ENCODE measurements around the gene UST.
"Not testable (repeated sequence)": the region's sequence is repeated elsewhere in the genome, so short reads cannot be mapped to it uniquely, and the experiment has no call there.

UST gene

GRCh38 chr6:148868901-148869300, 122.1 kb downstream of the UST start:
- DNase-seq (ENCODE audit: low read depth): no peak

- DNase-seq (ENCODE audit: low read depth): peak; percentile 97
Measured at GRCh38 chr6:148869585-148869984, 122.8 kb downstream of the UST start.

GRCh38 chr6:148873154-148873553, 126.3 kb downstream of the UST start:
- no peak for DNase-seq (ENCODE audit: low read depth)

- DNase-seq (ENCODE audit: low read depth): no peak
Measured at GRCh38 chr6:148873868-148874267, 127.0 kb downstream of the UST start.

GRCh38 chr6:148874698-148875293, 128.0 kb downstream of the UST start:
- DNase-seq (ENCODE audit: low read depth): no peak

- DNase-seq (ENCODE audit: low read depth): no peak
Measured at GRCh38 chr6:148878683-148879082, 131.9 kb downstream of the UST start.

- DNase-seq (ENCODE audit: low read depth): not testable (repeated sequence)
Measured at GRCh38 chr6:148880742-148881141, 133.9 kb downstream of the UST start.

- DNase-seq (ENCODE audit: low read depth): no peak
Measured at GRCh38 chr6:148881593-148882311, 134.9 kb downstream of the UST start.

GRCh38 chr6:148883270-148883669, 136.4 kb downstream of the UST start:
- no peak for DNase-seq (ENCODE audit: low read depth)

- no peak for DNase-seq (ENCODE audit: low read depth)
Measured at GRCh38 chr6:148884461-148884860, 137.6 kb downstream of the UST start.

- peak; percentile 87 for DNase-seq (ENCODE audit: low read depth)
Measured at GRCh38 chr6:148885136-148885865, 138.5 kb downstream of the UST start.

GRCh38 chr6:148885925-148886845, 139.4 kb downstream of the UST start:
- no peak for DNase-seq (ENCODE audit: low read depth)

- DNase-seq (ENCODE audit: low read depth): no peak
Measured at GRCh38 chr6:148887181-148887580, 140.4 kb downstream of the UST start.

GRCh38 chr6:148888856-148889255, 142.0 kb downstream of the UST start:
- DNase-seq (ENCODE audit: low read depth): peak; percentile 61

GRCh38 chr6:148890096-148890495, 143.3 kb downstream of the UST start:
- DNase-seq (ENCODE audit: low read depth): no peak

- no peak for DNase-seq (ENCODE audit: low read depth)
Measured at GRCh38 chr6:148890652-148891404, 144.0 kb downstream of the UST start.

- DNase-seq (ENCODE audit: low read depth): no peak
Measured at GRCh38 chr6:148891405-148891783, 144.6 kb downstream of the UST start.

GRCh38 chr6:148892247-148892646, 145.4 kb downstream of the UST start:
- DNase-seq (ENCODE audit: low read depth): peak; percentile 35

GRCh38 chr6:148893073-148893472, 146.2 kb downstream of the UST start:
- no peak for DNase-seq (ENCODE audit: low read depth)

GRCh38 chr6:148893481-148893880, 146.7 kb downstream of the UST start:
- no peak for DNase-seq (ENCODE audit: low read depth)

- no peak for DNase-seq (ENCODE audit: low read depth)
Measured at GRCh38 chr6:148898376-148899014, 151.7 kb downstream of the UST start.

Data from EH (cell line).